H1 (cell line): Measurements from ENCODE around the gene PROZ.

ENCODE experiments used
- EP300 ChIP-seq, 2 experiments: IDR thresholded peaks; 1 replicate in 1 of 2; 2 replicates in 1 of 2; pipeline ENCODE4 v1.6.1; 2011 to 2012; ENCODE audit warnings: low read depth in 2 of 2, low read length in 2 of 2, mild to moderate bottlenecking in 2 of 2, borderline replicate concordance in 1 of 2, inconsistent platforms in 1 of 2, moderate library complexity in 1 of 2
- EZH2 ChIP-seq: fragments of 200-600 bp; sonication (generic); IDR thresholded peaks from 2 replicates; pipeline ENCODE4 v1.7.1; 2012; ENCODE audit warnings: low read depth, mild to moderate bottlenecking, moderate library complexity, low read length, inconsistent platforms; ENCODE audit not compliant: severe bottlenecking
- POLR2A ChIP-seq, 2 experiments: IDR thresholded peaks; 1 replicate in 1 of 2; 2 replicates in 1 of 2; pipeline ENCODE4 v1.6.1; 2011; ENCODE audit warnings: low read depth in 2 of 2, low read length in 2 of 2, mild to moderate bottlenecking in 2 of 2; ENCODE audit errors: control extremely low read depth in 1 of 2
- POLR2AphosphoS5 ChIP-seq: IDR thresholded peaks from 2 replicates; pipeline ENCODE4 v1.6.1; 2011; ENCODE audit warnings: low read depth, low read length
- RAD21 ChIP-seq, 2 experiments: IDR thresholded peaks in 1 of 2; conservative IDR thresholded peaks in 1 of 2; 2 replicates each; pipeline ENCODE4 v1.6.1; 2011; ENCODE audit warnings: low read depth in 2 of 2, low read length in 2 of 2, improper control_type of control experiment in 1 of 2, inconsistent platforms in 1 of 2, mild to moderate bottlenecking in 1 of 2, moderate library complexity in 1 of 2
- SIN3A ChIP-seq, 2 experiments: IDR thresholded peaks in 1 of 2; conservative IDR thresholded peaks in 1 of 2; 2 replicates each; pipeline ENCODE4 v1.6.1; 2011 to 2012; ENCODE audit warnings: low read length in 2 of 2, improper control_type of control experiment in 1 of 2, low read depth in 1 of 2, mild to moderate bottlenecking in 1 of 2
- SUZ12 ChIP-seq: fragments of 200-600 bp; sonication (generic); IDR thresholded peaks from 2 replicates; pipeline ENCODE4 v1.6.1; 2012; ENCODE audit warnings: mild to moderate bottlenecking, inconsistent platforms, low read length, moderate library complexity, mixed read lengths
- TCF12 ChIP-seq: IDR thresholded peaks from 2 replicates; pipeline ENCODE4 v1.6.1; 2011; ENCODE audit warnings: low read depth, mild to moderate bottlenecking, low read length
- TF ChIP-seq, protein P1 (sequence below): IDR thresholded peaks from 2 replicates; pipeline ENCODE4 v1.6.1; 2011; ENCODE audit warnings: low read depth, mild to moderate bottlenecking, low read length; ENCODE audit not compliant: insufficient read depth
- TF ChIP-seq, protein P2 (sequence below), 3 experiments: IDR thresholded peaks; 1 replicate in 2 of 3; 2 replicates in 1 of 3; pipeline versions ENCODE4 v1.5.1 to v1.6.1; 2011; ENCODE audit warnings: low read length in 3 of 3, mild to moderate bottlenecking in 3 of 3, inconsistent platforms in 2 of 3, low read depth in 1 of 3, moderate library complexity in 1 of 3; ENCODE audit not compliant: insufficient read depth in 1 of 3; ENCODE audit errors: control extremely low read depth in 1 of 3
- TF ChIP-seq, protein P3 (sequence below): IDR thresholded peaks from 2 replicates; pipeline ENCODE4 v1.6.1; 2011; ENCODE audit warnings: low read length, improper control_type of control experiment

DNA sequence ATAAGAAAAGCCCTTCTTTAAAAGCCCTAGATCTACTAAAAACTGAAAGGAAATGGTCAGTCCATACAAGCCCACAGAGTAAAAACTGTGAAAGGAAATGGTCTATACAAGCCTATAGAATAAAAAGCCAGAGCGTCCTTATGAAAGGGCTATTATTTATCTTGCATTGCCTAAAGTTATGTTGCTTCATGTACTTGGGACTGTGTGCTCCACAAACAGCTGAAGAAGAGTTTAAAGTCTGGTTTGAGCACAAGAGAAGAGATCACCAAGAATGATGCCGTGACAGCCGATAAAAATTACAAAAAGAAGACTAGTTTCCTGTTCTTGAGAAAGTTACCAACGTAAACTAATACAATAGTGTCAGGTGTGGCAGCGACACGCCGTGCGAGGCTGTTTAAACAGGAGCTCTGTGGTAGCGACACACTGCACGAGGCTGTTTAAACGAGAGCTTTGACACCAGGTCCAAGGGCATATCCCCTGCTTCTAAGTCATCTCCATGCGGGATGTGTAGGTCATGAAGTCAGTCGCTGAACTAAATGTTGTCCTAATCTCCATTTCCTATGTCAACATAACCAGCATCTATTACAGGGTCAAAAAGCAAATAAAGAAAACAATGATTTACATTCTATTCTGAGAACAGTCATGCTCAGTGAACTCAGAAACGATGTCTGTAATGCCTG, 25.1 kb downstream of the PROZ start:
- TF ChIP-seq, protein P1, sequence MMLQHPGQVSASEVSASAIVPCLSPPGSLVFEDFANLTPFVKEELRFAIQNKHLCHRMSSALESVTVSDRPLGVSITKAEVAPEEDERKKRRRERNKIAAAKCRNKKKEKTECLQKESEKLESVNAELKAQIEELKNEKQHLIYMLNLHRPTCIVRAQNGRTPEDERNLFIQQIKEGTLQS: no peak
- TF ChIP-seq EZH2: no peak
- TF ChIP-seq SUZ12: no peak
- no peak for TF ChIP-seq POLR2AphosphoS5
- TF ChIP-seq RAD21 (IDR thresholded peaks at IDR 0.05 in 1 of 2, conservative IDR thresholded peaks at IDR 0.05 in 1 of 2; ENCODE audit: low read depth in 2 of 2, low read length in 2 of 2): no peak
- TF ChIP-seq, protein P2, sequence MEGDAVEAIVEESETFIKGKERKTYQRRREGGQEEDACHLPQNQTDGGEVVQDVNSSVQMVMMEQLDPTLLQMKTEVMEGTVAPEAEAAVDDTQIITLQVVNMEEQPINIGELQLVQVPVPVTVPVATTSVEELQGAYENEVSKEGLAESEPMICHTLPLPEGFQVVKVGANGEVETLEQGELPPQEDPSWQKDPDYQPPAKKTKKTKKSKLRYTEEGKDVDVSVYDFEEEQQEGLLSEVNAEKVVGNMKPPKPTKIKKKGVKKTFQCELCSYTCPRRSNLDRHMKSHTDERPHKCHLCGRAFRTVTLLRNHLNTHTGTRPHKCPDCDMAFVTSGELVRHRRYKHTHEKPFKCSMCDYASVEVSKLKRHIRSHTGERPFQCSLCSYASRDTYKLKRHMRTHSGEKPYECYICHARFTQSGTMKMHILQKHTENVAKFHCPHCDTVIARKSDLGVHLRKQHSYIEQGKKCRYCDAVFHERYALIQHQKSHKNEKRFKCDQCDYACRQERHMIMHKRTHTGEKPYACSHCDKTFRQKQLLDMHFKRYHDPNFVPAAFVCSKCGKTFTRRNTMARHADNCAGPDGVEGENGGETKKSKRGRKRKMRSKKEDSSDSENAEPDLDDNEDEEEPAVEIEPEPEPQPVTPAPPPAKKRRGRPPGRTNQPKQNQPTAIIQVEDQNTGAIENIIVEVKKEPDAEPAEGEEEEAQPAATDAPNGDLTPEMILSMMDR (IDR thresholded peaks at IDR 0.05; ENCODE audit: control extremely low read depth in 1 of 3, insufficient read depth in 1 of 3, low read depth in 1 of 3, low read length in 3 of 3): no peak
- no peak for TF ChIP-seq EP300 (IDR thresholded peaks at IDR 0.05; ENCODE audit: borderline replicate concordance in 1 of 2, low read depth in 2 of 2, low read length in 2 of 2)
- no peak for TF ChIP-seq SIN3A (conservative IDR thresholded peaks at IDR 0.05 in 1 of 2, IDR thresholded peaks at IDR 0.05 in 1 of 2; ENCODE audit: low read depth in 1 of 2, low read length in 2 of 2)
- no peak for TF ChIP-seq TCF12
- no peak for TF ChIP-seq POLR2A (IDR thresholded peaks at IDR 0.05; ENCODE audit: control extremely low read depth in 1 of 2, low read depth in 2 of 2, low read length in 2 of 2)
- TF ChIP-seq, protein P3, sequence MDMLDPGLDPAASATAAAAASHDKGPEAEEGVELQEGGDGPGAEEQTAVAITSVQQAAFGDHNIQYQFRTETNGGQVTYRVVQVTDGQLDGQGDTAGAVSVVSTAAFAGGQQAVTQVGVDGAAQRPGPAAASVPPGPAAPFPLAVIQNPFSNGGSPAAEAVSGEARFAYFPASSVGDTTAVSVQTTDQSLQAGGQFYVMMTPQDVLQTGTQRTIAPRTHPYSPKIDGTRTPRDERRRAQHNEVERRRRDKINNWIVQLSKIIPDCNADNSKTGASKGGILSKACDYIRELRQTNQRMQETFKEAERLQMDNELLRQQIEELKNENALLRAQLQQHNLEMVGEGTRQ: no peak
